HAP-1 (cell line): ENCODE data around the gene GPX1.
"Not testable (repeated sequence)": the region's sequence is repeated elsewhere in the genome, so short reads cannot be mapped to it uniquely, and the experiment has no call there.

Experiments used
- DNase-seq, 2 experiments: peaks; one replicate each; pipeline ENCODE4 v3.0.0-alpha.2; 2016 to 2020; ENCODE audit warnings: low spot score in 2 of 2
- H3K27me3 ChIP-seq: fragments of 250-450 bp; sonication (Bioruptor Pico); 2 replicates; pipeline ENCODE4 v1.5.1; 2020; ENCODE audit warnings: low read depth, mild to moderate bottlenecking, moderate library complexity
- H3K36me3 ChIP-seq: fragments of 250-450 bp; sonication (Bioruptor Pico); replicated peaks from 2 replicates; pipeline ENCODE4 v1.5.1; 2020; ENCODE audit warnings: mild to moderate bottlenecking
- H3K4me1 ChIP-seq: fragments of 250-450 bp; sonication (Bioruptor Pico); 2 replicates; pipeline ENCODE4 v1.5.1; 2020; ENCODE audit warnings: mild to moderate bottlenecking
- H3K4me3 ChIP-seq: fragments of 250-450 bp; sonication (Bioruptor Pico); 2 replicates; pipeline ENCODE4 v1.5.1; 2020; ENCODE audit warnings: mild to moderate bottlenecking, moderate library complexity
- H3K9me3 ChIP-seq: fragments of 250-450 bp; sonication (Bioruptor Pico); 2 replicates; pipeline ENCODE4 v1.5.1; 2020; ENCODE audit warnings: mild to moderate bottlenecking, moderate library complexity
- in situ Hi-C: fragments of 300-500 bp; cut with MboI; formaldehyde crosslinking; loops from 3 replicates; pipeline ENCODE4 v1.14.3; 2020; ENCODE audit warnings: low sequenced_read_pairs, inconsistent platforms, mixed read lengths

The GPX1 gene

DNA sequence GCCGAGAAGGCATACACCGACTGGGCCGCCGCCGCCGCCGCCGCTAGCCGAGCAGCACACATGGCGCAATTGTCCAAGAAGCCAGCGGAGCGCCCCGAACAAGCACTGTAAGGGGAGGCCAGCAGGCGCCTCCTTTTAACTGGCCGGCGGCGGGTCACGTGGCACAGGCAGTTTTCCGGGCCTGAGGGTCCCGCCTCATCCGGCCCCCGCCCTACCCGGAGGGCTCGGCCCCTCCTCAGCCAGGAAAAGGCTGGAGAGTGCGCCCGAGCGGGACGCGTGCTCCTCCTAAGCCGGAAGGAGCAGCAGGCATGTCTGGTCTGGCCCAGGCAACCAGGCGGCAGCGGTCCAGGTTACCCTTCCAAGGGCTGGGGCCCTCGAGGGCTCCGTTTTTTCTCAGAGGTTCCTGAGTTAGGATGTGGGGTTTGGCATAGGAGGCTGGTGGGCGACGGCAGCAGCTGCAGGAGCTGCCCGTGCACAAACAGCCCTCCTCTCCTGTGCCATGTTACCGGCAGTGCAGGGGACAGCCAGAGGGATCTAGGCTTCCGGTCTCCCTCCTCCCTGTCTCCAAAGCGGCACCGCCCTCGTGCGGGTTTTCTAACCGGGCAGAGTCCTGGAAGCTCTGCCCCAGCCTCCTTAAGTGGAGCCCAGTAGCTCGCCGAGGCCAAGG, at the start of gene GPX1:
TSS of gene GPX1 (minus strand) at position 137 of the 667 bp plus-strand sequence. CDS start at position 62, 75 bp downstream.
- peaks cover 11% of the 10 kb centered on the region for H3K4me1 ChIP-seq
- DNase-seq = peak; percentile 94 to 98
- in situ Hi-C loops = no loop called here
- H3K27me3 ChIP-seq = no peaks in the 10 kb centered on the region
- H3K9me3 ChIP-seq = no peaks in the 10 kb centered on the region
- peak within 1 kb of the TSS; percentile 55 for H3K4me3 ChIP-seq
- peaks cover 63% of the 10 kb centered on the region for H3K36me3 ChIP-seq

DNA sequence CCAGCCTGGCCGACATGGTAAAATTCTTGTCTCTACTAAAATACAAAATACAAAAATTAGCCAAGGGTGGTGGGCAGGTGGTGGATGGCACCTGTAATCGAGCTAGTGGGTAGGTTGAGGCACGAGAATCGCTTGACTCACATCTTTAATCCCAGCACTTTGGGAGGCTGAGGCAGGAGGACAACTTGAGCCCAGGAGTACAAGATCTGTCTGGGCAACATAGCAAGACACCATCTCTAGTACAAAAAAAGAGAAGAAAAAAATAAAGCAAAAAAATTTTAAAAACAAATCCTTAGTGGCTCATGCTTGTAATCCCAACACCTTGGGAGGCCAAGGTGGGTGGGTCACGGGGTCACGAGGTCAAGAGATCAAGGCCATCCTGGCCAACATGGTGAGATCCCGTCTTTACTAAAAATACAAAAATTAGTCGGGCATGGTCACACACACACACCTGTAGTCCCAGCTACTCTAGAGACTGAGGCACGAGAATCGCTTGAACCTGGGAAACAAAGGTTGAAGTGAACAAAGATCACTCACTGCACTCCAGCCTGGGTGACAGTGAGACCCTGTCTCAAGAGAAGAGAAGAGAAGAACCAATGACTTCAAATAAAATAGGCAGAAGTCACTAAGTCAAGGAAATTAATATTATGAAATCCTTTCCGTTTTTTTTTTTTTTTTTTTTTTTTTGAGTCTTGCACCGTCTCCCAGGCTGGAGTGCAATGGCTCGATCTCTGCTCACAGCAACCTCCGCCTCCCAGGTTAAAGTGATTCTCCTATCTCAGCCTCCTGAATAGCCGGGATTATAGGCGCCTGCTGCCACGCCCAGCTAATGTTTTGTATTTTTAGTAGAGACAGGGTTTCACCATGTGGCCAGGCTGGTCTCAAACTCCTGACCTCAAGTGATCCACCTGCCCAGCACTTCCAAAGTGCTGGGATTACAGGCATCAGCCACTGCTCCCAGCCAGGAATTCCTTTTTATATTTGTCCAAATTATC, 48.7 kb upstream of the GPX1 start:
- peak; percentile 16 to 55 for DNase-seq
- H3K4me3 ChIP-seq = no peak overlapping the region
- H3K27me3 ChIP-seq = no peaks in the 10 kb centered on the region
- peaks cover 10% of the 10 kb centered on the region for H3K36me3 ChIP-seq
- no peaks in the 10 kb centered on the region for H3K9me3 ChIP-seq
- peaks cover 33% of the 10 kb centered on the region for H3K4me1 ChIP-seq
- in situ Hi-C loops = no loop called here

DNA sequence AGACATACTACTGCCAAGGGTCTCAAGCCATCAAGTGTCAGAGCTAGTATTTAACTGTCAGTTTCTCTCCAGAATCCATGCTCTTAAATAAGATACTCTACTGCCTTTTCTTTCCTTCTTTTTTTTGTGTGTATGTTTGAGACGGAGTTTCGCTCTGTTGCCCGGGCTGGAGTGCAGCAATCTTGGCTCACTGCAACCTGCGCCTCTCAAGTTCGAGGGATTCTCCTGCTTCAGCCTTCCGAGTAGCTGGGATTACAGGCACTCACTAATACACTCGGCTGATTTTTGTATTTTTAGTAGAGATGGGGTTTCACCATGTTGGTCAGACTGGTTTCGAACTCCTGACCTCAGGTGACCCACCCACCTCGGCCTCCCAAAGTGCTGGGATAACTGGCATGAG, 47.4 kb upstream of the GPX1 start:
- DNase-seq, H3K27me3 ChIP-seq, in situ Hi-C loops, H3K4me3 ChIP-seq, H3K9me3 ChIP-seq: not testable (repeated sequence)
- peaks cover 12% of the 10 kb centered on the region for H3K36me3 ChIP-seq
- H3K4me1 ChIP-seq = peaks cover 33% of the 10 kb centered on the region

DNA sequence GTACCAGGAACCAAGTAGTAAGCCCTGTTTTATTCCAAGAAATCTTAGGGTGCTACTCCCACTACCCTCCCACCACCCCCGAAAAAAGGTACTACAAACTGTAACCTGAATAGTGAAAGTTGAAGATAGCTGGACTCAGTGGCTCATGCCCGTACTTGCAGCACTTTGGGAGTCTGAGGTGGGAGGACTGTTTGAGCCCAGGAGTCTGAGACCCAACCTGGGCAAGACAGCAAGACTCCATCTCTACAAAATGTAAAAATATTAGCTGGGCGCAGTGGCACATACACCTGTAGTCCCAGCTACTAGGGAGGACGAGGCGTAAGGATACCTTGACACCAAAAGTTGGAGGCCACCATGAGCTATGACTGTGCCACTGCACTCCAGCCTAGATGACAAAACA, 45.7 kb upstream of the GPX1 start:
- H3K4me1 ChIP-seq = peaks cover 22% of the 10 kb centered on the region
- no peak for DNase-seq
- in situ Hi-C loops = no loop called here
- peaks cover 12% of the 10 kb centered on the region for H3K36me3 ChIP-seq
- H3K4me3 ChIP-seq = no peak overlapping the region
- no peaks in the 10 kb centered on the region for H3K27me3 ChIP-seq
- no peaks in the 10 kb centered on the region for H3K9me3 ChIP-seq

DNA sequence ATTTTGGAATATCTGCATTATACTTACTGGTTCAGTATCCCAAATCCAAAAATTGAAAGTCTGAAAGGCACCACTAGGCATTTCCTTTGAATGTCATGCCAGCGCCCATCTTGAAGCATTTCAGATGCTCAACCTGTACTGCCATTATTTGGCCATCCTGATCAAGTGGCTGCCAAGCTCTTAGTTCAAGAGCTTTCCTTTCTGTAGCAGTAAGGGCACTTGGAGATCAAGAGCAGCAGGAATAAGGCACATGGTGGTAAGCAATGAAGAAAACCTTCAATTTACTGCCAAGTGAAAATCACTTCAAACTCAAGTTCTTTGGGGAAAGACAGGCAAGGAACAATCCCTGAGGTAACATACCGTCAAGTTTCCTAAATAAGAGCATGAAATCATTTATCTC, 43.6 kb upstream of the GPX1 start:
- Histone ChIP-seq H3K27me3 (no peaks in the 10 kb centered on the region), H3K36me3 (peaks cover 17% of the 10 kb centered on the region), H3K9me3 (no peaks in the 10 kb centered on the region), H3K4me3 (no peak overlapping the region), H3K4me1 (peaks cover 11% of the 10 kb centered on the region)
- in situ Hi-C loops = no loop called here
- no peak for DNase-seq

DNA sequence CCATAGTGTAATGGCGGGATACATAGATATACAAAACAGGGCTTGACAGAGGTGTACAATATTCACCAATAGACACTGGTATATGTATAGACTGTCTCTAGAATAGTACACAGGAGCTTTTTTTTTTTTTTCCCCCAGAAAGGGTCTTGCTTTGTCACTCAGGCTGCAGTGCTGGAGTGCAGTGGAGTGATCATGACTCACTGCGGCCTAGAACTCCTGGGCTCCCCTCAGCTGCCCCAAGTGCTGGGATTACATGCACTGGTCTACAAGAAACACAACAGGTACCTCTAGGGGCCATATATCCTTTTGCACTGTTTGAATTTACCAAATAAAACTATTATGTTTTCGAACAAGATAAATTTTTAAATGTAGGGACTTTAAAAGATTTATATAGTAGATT, 41.3 kb upstream of the GPX1 start:
- no peaks in the 10 kb centered on the region for H3K27me3 ChIP-seq
- H3K4me3 ChIP-seq = no peak overlapping the region
- in situ Hi-C loops = no loop called here
- DNase-seq = no peak
- no peaks in the 10 kb centered on the region for H3K9me3 ChIP-seq
- H3K36me3 ChIP-seq = peaks cover 37% of the 10 kb centered on the region
- H3K4me1 ChIP-seq = peaks cover 3% of the 10 kb centered on the region

DNA sequence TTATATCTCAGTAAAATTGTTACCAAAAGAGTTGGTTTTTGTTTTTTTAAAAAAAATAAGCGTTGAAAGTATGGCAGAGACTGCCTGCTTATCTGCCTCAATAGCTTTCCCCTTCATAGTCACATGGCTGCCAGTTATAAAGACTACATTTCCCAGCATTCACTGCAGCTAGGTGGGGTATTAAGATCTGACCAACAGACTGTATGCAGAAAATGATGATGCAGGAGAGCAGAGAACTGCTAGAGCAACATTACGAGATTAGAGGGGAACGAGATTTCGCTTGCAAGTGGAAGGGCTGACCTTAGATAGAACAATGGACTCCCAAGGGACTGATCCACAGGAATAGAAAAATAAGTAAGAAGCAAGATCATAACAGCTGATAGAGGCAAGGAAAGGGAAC, 39.3 kb upstream of the GPX1 start:
- Histone ChIP-seq H3K27me3 (no peaks in the 10 kb centered on the region), H3K4me1 (peaks cover 3% of the 10 kb centered on the region), H3K4me3 (no peak overlapping the region), H3K36me3 (peaks cover 34% of the 10 kb centered on the region), H3K9me3 (no peaks in the 10 kb centered on the region)
- in situ Hi-C loops = no loop called here
- peak; percentile 51 to 60 for DNase-seq

DNA sequence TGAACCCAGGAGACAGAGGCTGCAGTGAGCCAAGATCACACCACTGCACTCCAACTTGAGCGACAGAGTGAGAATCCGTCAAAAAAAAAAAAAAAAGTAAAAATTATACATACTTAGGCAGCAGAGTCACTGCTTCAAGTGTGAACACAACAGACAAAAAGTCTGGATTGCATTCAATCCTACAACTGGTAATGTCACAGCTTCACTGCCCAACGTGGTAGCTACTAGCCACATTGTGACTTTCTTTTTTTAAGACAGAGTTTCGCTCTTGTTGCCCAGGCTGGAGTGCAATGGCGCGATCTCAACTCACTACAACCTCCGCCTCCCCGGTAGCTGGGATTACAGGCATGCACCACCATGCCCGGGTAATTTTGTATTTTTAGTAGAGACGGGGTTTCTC, 33.2 kb upstream of the GPX1 start:
- H3K4me1 ChIP-seq, in situ Hi-C loops: not testable (repeated sequence)

DNA sequence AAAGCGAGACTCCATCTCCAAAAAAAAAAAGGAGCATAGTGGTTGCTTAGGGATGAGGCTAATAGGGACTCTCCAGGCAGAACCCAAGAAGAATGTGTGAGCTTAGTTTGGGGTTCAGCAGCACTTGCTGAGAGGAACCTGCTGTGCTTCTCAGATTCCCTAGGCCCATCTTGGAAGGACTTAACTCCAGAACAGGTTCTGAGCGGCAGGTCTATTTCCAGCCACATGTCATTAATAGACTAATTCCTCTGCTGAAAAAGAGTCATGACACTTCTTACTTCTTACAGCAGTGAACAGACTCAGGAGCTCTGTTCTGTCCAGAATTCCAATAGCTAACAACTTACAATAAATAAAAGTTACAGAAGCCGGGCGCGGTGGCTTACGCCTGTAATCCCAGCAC, 31.1 kb upstream of the GPX1 start:
- Histone ChIP-seq H3K9me3 (no peaks in the 10 kb centered on the region), H3K4me3 (no peak overlapping the region), H3K27me3 (no peaks in the 10 kb centered on the region), H3K4me1 (peaks cover 10% of the 10 kb centered on the region), H3K36me3 (peaks cover 14% of the 10 kb centered on the region)
- DNase-seq = no peak
- in situ Hi-C loops = no loop called here

More for the DNA sequence above, 33.2 kb upstream of the GPX1 start:
- not testable (repeated sequence) for DNase-seq, H3K4me3 ChIP-seq, H3K9me3 ChIP-seq, H3K27me3 ChIP-seq
- H3K36me3 ChIP-seq = peaks cover 31% of the 10 kb centered on the region

DNA sequence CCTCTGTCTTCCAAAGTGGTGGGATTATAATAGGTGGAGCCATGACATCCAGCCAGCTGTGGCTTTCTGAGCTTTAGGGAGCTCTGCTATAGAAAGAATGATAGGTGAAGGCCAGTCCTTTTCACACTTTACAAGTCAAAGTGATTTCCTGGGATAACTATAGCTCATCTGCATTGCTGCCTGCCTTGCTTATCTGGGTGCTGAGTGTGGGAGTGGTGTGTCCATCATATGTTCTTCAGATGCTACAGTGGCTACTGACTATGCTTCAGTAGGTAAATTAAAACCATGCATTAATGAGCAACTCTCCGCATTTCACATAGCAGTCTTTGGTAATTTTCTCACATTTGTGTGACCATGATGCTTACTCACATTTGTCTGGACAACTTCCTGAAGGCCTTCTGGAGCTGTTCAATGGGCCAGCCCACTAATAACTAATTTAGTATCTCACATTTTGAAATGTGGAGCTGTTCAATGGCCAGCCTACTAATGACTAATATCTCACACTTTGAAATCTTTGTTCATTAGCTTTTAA, 30.2 kb upstream of the GPX1 start:
- Histone ChIP-seq H3K27me3 (no peaks in the 10 kb centered on the region), H3K36me3 (peaks cover 14% of the 10 kb centered on the region), H3K4me1 (peaks cover 10% of the 10 kb centered on the region), H3K9me3 (no peaks in the 10 kb centered on the region), H3K4me3 (no peak overlapping the region)
- no peak for DNase-seq
- in situ Hi-C loops = no loop called here

DNA sequence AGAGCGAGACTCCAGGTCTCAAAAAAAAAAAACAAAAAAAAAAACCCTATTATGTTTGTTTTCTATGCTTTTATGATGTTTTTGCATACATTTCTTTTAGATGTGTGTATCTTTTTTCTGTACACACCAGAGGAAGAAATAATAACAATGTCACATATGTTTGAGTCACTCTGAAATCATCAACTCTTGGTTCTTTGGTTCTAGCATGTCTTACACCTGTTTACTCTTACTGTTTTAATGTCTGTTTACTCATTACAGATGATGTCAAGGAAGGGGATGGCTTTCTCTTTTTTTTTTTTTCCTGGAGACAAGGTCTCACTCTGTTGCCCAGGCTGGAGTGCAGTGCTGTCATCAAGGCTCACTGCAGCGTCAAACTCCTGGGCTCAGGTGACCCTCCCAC, 29.6 kb upstream of the GPX1 start:
- in situ Hi-C loops = no loop called here
- Histone ChIP-seq H3K27me3 (no peaks in the 10 kb centered on the region), H3K4me3 (no peak overlapping the region), H3K4me1 (peaks cover 10% of the 10 kb centered on the region), H3K36me3 (peaks cover 14% of the 10 kb centered on the region), H3K9me3 (no peaks in the 10 kb centered on the region)
- DNase-seq = no peak

DNA sequence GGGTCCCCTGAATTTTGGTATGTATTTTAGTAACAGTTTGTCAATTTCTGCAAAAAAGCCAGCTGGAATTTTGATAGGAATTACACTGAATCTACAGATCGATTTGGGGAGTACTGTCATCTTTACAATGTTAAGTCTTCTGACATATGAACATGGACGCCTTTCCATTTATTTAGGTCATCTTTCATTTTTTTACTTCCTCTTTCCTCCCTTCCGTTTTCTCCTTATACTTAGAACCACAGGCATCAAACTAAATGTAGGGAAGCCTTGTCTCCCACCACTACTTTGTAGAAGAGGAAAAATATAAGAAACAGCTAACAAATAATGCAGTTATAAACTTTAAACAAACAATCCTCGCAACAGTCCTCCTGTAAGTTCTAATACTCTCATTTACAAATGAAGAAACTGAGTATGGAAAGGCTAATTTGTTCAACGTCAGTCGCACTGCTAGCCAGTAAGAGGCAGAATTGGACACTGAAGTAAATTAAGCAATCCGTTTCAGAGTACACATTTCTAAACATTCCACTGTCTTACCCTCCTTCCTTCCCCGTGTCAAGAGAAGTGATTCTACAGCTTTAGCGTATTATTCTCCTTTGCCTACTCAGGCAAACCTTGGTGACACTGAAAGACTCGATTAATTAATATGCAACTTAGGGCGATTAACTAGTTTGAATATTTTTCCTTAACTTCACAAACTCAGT, 28.1 kb upstream of the GPX1 start:
- Histone ChIP-seq H3K4me1 (peaks cover 10% of the 10 kb centered on the region), H3K9me3 (no peaks in the 10 kb centered on the region), H3K27me3 (no peaks in the 10 kb centered on the region), H3K36me3 (peaks cover 8% of the 10 kb centered on the region), H3K4me3 (no peak overlapping the region)
- no peak for DNase-seq
- in situ Hi-C loops = no loop called here

DNA sequence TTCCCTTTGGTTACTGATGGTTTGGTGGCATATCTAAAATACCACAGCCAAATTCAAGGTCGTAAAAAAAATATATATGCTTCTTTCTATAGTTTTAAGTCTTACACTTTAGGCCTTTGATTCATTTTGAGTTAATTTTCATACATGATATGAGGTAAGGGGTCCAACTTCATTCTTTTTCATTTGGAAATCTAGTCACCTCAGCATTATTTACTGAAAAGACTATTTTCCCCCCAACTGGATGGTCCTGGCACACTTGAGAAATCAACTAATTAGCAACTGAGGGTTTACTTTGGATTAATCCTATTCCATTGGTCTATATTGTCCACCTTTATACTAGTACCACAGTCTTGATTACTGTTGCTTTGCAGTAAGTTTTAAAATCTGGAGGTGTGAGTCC, 27.5 kb upstream of the GPX1 start:
- DNase-seq = no peak
- in situ Hi-C loops = no loop called here
- no peak overlapping the region for H3K4me3 ChIP-seq
- no peaks in the 10 kb centered on the region for H3K9me3 ChIP-seq
- peaks cover 8% of the 10 kb centered on the region for H3K36me3 ChIP-seq
- no peaks in the 10 kb centered on the region for H3K27me3 ChIP-seq
- H3K4me1 ChIP-seq = peaks cover 10% of the 10 kb centered on the region
